Amniotic stem cell (primary cell): Measurements from ENCODE around the gene THBS3.
"Not testable (repeated sequence)": the region's sequence is repeated elsewhere in the genome, so short reads cannot be mapped to it uniquely, and the experiment has no call there.

Experiments used
- DNase-seq: peaks from one replicate; lab custom pipeline; 2025; lab: John Stamatoyannopoulos, UW

THBS3 gene

DNA sequence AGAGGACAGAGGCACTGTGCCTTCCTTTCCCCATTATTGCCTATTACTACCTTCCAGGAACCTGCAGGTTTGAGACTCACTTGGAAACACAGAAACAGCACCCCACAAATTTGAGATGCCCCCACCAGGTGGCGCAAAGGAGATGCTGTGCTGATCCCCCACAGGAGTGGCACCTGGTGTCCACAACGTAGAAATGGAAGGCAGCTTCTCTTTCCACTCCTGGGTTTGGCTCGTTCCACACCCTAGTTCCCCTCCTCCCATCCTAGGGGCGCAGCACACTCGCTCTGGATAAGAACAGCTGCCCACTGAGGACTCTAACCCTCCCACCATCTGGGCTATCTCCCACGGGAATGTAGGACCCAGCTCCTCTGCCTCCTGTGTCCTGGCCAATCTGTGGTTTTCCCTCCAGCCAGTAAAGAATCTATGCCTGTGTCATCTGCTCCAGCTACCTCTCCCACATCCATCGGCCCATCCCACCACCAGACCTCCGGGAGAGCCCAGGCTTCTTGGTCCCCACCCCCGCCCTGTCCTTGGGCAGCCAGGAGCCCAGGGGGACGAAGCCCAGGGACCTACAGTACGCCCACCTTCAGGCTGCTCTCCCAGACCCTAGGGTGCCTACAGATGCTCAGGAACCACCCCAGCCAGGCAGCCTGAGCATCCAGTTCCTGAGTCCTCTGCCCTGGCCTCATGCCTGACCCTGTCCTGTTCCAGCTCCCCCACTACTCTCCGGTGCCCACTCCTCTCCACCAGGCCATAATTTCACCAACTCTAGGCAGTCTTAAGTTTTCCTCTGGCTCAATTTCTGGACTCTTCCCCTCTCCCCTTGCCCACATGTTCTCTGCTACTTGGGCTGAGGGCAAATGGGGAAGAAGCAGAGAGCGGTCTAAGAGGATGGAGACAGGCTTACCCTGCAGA lies 549 bp downstream of the THBS3 start:
- DNase-seq, result peak; percentile 71

DNA sequence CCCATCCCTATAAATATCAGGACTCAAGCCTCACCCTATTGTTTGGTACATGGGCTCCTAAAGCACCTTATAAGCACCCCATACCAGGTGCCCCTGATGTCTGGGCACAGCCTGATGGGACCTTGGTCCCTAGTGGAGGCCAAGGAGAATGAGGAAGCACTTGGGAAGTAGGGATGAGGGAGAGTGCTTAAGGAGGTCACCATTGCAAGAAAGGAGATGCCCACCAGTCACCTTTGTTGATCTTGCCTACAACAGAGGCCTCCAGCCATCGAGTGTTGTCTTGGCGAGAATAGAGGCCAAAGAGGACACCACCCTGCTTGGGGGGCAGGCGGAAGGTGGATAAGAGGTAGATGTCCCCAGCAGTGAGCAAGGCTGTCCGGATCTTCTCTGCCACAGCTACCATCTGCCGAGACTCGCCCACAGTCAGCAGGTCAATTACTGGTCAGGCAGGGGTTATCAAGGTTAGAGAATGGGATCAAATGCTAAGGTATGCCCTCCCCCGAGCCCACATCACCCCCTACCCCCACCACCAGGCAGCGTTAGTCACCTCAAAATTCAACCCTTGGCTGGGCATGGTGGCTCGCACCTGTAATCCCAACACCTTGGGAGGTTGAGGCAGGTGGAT lies 1.6 kb downstream of the THBS3 start:
- no peak for DNase-seq

- no peak for DNase-seq
Measured at GRCh38 chr1:155205035-155205434, 2.7 kb downstream of the THBS3 start.

DNA sequence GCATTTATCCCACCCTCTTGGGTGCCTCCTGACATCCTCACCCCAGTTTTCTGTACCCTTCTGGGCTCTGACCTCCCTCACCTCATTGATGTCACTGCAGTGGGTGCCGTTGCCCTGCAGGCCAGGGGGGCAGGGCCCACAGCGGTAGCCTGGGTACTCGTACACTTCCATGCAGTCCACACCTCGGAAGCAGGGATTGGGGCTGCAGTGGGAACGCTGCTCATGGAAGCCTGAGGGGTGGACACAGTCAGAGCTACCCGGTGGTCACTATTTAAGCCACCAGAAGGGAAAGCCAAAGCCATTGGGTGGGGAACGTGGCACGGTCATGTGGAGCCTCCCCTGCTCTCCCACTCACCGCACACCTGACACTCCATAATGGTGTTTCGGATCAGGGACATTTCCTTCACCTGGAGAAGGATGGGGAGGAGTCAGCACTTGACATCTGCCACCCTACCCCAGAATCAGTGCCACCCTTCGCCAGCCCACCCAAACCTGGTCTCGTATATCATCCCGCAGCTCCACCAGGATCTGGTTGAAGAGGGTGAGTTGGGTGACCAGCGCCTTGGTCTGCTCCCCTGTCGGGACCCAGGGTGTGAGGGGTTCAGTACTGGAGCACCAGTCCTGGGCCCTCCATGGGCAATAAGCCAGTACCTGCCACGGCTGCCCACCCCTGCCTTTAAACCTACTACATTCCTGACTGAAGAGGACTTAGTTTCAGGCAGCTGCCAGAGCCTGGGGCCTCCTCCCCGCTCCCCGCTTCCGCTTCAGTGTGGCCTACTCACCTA lies 4.8 kb downstream of the THBS3 start:
- DNase-seq, result no peak

DNA sequence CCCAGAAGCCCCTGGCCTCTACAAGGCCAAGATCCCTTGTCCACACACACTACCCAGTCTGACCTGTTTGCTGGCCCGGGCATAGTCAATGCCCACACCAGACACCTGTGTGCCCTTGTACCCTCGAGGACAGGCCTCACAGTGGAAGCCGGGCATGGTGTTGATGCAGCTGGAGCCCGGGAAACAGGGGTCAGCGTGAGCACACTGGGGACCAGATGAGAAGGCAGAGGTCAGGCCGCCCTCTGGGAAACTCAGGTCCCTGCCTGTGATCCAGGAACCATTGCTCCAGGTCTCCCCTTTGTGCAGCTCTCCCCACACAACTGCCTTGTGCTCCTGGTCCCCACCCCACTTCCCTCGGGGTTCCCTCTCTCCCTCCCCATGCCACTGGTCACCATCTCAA lies 5.5 kb downstream of the THBS3 start:
- DNase-seq, result no peak

- no peak for DNase-seq
Measured at GRCh38 chr1:155200920-155201319, 6.8 kb downstream of the THBS3 start.

- DNase-seq, result no peak
Measured at GRCh38 chr1:155199792-155200191, 7.9 kb downstream of the THBS3 start.

GRCh38 chr1:155198547-155198906 lies 9.2 kb downstream of the THBS3 start:
- DNase-seq, result no peak

DNA sequence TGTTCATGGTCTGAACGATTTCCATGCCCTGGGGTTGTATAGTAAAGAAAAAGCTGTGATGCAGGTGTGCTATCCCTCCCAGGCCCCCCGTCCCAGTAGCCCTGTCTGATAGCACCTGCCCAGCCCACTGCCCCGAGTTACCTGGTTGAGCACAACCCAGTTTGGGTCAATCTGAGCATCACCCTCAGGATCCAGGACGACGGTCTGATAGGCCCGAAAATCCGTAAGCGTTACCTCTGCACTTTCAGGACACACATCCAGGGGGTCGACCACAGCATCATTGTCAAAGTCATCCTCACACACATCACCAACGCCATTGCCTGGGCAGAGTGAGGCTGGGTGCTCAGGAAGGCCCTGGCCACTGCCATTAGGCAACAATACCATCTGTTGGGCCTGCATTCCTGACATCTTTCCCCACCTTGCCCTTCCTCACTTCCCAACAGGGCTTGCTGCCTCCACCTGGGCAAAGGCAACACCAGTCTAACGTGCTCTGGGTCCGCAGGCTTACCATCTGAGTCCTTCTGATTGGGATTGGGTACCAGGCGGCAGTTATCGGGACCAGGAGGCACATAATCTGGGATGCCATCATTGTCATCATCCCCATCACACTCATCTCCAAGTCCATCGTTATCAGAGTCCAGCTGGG lies 9.7 kb downstream of the THBS3 start:
- no peak for DNase-seq

- DNase-seq, result no peak
Measured at GRCh38 chr1:155196893-155197638, 10.6 kb downstream of the THBS3 start.

- no peak for DNase-seq
Measured at GRCh38 chr1:155196103-155196892, 11.4 kb downstream of the THBS3 start.

GRCh38 chr1:155195201-155196102 lies 12.2 kb downstream of the THBS3 start:
- peak; percentile 13 for DNase-seq

DNA sequence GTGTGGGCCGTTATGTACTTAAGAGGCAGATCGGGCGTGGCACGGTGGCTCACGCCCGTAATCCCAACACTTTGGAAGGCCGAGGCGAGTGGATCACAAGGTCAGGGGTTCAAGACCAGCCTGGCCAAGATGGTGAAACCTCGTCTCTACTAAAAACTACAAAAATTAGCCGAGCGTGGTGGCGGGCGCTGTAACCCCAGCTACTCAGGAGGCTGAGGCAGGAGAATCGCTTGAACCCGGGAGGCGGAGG lies 13.8 kb downstream of the THBS3 start:
- not testable (repeated sequence) for DNase-seq

GRCh38 chr1:155193275-155193990 lies 14.3 kb downstream of the THBS3 start:
- peak; percentile 69 for DNase-seq

DNA sequence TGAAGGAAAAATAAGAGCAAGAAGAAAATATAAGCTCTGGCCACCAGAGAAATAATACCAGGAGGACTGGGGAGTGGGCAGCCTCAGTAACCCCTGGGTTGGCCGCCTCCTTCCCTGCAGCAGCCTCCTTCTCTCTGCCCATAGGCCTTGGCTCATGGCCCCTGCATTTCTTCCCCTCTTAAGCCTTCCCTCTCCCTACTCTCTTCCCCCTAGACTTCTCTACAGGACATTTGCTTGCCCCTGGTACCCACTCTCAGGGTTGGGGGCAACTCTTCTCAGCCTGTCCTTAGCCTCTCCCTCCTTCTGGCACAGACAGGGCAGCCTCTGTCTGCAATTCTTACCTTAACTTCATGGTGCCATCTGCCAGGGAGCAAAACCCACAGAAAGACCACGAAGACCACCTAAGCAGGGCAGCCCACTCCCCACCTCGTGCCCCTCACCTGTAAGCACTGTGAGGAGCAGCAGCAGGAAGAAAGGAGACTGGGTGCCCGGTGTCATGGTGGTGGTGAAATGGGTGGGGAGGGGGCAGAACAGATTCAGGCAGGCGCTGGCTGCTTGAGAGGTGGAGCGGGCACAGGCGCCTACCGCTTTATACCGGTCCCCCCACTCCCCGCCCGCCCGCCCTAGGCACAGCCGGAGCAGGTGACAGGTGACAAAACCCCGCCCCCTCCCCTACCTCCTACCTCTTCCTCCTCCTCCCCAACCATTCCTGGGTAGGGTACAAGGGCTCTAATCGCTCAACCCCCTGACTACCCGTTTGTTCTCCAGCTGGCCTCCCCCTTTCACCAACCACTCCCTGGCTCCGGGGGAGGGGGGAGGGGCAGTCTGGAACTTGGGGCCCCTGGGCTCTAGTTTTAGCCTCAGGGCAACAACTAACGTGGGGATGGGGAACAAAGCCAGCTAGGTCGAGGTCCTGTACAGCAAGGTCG lies 15.1 kb downstream of the THBS3 start:
- DNase-seq, result no peak

DNA sequence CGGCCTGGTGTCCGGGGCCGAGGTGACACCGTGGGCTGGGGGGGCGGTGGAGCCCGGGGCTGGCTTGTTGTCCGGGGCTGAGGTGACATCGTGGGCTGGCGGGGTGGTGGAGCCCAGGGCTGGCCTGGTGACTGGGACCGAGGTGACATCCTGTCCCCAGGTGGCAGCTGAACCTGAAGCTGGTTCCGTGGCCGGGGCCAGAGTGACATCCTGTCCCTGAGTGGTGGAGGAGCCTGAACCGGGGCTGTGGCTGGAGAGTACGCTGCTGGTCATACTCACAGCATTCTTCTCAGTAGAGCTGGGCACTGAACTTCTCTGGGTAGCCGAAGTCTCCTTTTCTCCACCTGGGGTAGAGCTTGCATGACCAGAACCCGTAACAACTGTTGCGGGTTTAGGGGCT lies 15.8 kb downstream of the THBS3 start:
- DNase-seq, result no peak

DNA sequence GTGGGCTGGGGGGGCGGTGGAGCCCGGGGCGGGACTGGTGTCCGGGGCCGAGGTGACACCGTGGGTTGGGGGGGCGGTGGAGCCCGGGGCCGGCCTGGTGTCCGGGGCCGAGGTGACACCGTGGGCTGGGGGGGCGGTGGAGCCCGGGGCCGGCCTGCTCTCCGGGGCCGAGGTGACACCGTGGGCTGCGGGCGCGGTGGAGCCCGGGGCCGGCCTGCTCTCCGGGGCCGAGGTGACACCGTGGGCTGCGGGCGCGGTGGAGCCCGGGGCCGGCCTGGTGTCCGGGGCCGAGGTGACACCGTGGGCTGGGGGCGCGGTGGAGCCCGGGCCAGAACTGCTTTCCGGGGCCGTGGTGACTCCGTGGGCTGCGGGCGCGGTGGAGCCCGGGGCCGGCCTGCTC lies 17.8 kb downstream of the THBS3 start:
- DNase-seq, result not testable (repeated sequence)

- DNase-seq, result no peak
Measured at GRCh38 chr1:155188268-155188667, 19.4 kb downstream of the THBS3 start.
